CD4-positive, alpha-beta T cell treated with Interleukin-15 for 4 hours (primary cell): ENCODE measurements around the gene MEPCE.
A peak's percentile ranks its signal among the peaks of the same experiment; 100 is the strongest.
"Not testable (repeated sequence)": the region's sequence is repeated elsewhere in the genome, so short reads cannot be mapped to it uniquely, and the experiment has no call there.

Experiments
- DNase-seq: peaks from one replicate; pipeline ENCODE4 v3.0.0-alpha.2; 2020; ENCODE audit warnings: low spot score

Gene MEPCE

DNA sequence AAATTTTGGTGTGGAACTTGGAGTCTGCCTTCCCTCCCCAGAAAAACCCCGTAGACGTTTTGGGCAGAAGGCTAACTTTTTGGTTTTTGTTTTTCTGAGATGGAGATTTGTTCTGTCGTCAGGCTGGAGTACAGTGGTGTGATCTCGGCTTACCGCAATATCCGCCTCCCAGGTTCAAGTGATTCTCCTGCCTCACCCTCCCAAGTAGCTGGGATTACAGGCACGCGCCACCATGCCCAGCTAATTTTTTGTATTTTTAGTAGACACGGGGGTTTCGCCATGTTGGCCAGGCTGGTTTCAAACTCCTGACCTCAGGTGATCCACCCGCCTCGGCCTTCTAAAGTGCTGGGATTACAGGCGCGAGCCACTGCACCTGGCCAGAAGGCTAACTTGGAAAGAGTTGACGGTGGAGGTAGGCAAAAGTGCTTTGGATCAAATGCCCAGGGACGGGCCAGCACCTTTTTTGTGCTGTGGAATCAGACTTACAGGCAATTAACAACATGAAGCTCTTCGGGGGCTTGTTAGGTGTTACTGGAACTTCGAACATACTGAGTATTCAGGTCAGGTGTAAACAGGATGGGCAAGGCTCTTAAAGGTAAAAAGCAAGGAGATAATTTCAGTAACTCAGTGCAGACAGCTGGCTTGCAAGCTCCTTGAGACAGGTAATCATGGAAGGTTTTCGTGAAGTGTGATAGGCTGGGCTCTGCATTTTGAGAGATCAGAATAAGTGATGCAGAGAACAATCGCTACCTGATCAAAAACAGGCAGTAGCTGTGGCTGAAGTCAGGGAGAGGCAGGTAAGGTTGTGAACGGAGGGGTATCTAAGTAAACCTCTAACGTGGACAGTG is 4.9 kb downstream of the MEPCE start:
- DNase-seq, result no peak

DNA sequence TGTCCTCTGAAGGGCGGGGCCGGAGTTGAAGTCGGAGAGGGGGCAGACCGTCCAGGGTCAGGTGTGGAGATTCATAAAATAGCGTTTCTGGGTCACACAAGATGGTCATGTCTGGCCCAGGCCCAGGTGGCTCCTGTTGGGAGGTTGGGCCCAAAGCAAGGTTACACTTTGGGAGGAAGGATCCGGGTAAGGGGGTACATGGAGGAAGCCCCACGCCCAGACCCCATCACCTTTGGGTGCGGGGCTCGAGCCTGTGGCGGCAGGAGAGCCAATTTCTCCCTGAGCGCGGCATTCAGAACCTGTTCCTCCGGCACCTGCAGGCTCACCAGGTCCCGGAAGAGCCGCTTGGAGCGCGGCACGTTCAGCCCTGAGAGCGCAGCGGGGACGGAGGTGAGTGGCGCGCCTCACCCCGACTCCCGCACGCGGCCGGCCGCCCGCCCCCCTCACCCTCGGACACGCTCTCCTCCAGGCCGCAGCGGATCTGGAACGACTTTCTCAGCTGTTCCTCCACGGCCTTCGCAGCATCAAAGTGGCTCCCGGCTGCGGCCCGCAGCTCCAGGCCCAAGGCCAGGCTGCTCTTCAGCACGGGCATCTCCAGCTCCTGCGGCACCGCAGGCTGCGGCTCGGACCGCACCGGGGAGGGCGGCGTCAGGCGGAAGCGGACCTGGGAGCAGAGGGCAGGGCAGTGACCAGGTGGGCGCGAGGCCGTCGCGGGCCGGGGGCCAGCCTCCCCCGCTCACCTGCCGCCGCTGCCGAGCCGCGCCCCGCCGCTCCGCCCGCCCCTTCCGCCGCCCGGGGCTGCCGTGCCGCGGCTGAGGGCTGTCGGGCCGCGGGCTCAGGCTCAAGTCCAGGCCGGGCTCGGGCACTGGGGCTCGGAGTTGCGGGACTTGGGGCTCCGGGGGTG is 6.0 kb downstream of the MEPCE start:
- peak; percentile 41 for DNase-seq

DNA sequence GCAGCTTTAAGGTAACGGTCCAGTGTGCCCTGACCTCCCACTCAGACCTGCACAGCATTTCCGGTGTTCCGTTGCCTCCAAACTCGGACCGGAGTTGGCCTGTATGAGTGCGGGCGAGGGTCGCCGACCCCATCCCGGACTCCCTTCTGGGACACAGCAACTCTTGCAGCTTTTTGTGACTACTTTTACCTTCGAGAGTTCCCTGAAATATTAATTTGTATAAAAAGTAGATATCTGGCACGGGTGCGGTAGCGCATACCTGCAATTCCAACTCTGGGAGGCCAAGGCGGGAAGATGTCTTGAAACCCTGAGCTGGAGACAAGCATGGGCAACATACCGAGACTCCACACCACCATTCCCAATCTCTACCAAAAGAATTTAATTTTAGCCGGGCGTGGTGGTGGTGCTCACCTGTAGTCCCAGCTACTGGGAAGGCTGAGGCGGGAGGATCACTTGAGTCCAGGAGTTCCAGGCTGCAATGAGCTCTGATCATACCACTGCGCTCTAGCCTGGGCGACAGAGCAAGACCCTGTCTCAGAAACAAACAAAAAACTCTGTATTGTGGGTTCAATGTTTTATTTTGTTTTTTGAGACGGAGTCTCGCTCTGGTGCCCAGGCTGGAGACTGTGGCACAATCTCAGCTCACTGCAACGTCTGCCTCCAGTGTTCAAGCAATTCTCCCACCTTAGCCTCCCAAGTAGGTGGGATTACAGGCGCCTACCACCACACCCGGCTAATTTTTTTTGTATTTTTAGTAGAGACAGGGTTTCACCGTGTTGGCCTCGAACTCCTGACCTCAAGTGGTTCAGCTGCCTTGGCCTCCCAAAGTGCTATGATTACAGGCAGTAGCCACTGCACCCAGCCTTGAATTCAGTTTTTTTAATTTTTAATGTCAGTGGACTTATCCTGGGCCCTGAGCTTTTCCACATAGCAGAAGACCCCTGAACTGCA is 7.8 kb downstream of the MEPCE start:
- DNase-seq, result no peak

DNA sequence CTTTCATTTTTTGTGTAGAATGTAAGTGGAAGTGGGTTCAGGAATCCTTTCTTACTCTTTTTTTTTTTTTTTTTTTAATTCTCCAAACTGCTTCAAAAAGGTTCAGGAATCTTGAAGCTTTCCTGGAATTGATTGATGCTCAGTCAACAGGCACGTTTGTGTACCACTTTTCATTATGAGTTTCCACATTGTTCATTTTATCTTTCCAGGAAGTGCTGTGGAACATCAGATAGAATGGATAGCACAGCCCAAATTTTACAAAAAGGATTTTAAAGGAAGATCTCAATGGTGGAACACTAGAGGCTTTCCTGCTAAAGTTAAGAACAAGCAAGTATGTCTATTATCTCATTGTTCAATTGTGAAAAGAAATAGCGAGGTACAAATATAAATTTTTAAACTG is 8.5 kb downstream of the MEPCE start:
- DNase-seq, result no peak

DNA sequence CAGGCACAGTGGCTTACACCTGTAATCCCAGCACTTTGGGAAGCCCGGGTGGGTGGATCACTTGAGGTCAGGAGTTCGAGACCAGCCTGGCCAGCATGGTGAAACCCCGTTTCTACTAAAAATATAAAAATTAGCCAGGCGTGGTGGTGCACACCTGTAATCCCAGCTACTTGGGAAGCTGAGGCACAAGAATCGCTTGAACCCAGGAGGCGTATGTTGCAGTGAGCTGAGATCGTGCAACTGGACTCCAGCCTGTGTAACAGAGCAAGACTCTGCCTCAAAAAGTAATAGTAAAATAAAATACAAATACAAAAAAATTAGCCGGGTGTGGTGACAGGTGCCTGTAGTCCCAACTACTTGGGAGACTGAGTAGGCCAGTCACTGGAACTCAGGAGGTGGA is 9.1 kb downstream of the MEPCE start:
- DNase-seq, result not testable (repeated sequence)

DNA sequence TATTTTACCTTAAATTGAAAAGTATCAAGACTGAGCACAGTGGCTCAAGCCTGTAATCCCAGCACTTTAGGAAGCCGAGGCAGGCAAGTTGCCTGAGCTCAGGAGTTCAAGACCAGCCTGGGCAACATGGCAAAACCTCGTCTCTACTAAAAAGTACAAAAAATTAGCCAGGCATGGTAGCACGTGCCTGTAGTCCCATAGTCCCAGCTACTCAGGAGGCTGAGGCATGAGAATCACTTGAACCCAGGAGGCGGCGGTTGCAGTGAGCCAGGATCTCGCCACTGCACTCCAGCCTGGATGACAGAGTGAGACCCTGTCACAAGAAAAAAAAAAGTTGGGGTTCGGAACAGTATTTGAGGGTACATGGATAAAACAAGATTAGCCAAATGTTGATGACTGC is 9.6 kb downstream of the MEPCE start:
- DNase-seq, result not testable (repeated sequence)

DNA sequence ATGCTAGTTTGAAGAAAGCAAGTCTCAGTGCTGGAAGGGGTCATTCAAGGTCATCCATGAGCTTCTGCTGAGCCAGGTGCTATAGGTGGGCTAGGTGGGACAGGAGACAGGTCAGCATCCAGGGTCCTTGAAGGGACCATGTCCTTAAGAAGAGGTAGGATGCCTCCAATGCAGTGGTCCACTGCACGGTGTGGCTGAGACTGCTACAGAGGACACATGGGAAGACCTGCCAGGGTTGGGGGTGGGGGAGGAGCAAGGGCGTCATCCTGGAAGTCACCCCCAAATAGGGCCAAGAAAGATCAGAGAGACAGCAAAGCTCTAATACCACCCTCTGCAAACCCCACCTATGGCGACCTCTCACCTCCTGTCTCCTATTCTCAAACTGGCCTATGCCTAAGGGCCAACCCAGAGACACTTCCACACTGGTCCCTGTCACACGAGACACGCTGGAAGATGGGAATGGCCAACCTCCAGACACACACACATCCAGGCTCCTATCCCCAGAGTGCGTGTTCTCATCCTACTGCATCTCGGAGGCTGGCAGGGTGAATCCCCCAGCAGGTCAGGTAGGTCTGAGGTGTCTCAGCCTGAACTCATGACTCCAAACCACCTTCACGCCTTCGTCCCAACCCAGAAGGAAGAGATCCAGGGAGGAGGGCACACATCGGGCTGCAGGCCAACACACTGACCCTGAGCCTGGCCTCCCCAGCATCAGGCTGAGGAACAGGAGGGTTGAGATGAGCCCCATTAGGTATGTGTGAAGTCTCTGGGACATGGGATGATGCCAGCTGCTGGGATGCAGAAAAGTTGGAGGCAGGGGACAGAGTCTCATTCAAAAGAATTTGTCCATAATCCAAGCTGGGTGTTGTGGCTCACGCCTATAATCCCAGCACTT is 12.3 kb downstream of the MEPCE start:
- DNase-seq, result no peak

DNA sequence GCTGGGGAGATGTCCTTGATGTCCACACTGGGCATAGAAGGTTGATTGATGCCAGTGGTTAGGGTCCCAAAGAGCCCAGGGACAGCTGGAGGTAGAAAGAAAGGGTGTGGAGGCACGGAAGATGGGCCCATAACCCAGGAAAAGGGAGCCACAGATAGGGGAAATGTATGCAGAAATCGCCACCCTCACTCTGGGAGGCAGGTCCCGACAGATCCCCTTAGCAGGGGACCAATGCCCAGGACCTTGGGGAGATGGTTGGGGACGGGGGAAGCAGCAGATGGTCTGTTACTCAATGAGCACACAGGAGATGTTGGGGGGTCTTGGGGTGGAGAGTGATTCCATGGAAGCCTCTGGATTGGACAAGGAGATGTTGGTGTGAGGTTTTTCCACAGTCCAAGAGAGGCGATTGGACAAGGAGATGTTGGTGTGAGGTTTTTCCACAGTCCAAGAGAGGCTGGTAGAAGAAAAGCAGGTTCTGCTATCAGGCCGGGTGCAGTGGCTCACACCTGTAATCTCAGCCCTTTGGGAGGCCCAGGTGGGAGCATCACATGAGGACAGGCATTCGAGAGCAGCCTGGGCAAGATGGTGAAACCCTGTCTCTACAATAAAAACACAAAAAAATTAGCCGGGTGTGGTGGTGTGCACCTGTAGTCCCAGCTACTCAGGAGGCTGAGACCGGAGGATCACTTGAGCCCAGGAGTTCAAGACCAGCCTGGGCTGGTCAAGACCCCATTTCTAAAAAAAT is 13.6 kb downstream of the MEPCE start:
- no peak for DNase-seq

DNA sequence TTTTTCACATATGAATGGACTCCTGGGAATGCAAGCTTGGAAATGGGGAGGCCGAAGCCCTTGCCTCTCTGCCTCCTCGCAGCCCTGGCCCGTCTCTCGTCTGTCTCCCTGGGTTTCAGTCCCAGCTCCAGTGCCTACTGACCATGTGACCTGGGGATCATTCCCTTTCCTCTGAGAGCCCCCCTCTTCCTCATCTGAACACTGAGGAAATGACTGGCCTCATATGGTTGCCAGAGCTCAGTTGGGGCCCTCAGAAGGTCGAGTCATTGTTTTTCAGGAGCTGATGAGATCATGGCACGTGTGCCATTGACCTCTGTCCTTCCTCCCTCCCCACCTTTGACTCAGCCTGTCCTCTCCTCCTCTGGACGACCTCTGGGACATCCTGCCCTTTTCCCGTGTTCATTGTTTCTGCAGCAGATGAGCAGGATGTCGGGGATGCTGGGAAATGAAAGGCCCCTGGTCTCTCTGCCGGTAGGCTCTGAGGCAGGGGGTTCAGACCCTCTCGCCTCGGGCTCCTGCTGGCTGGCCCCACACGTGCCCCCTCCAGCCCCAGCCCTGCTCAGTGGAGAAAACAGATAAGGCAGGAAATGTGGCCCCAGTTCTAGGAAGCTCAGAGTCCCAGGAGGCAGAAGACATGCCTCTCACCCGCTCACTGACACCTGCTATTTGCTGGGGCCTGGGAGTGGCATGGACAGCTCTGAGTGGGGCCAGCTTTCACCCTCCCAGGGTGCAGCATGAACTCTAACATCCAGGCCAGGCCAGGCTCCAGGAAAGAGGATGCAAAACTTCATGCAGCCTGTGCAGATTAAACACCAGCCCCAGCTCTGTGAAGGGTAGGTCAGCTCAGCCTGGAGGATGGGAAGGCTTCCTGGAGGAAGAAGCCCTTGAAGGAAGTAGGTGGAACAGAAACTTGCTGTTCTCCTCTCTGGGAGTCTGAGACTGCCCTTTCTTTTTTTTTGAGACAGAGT is 15.0 kb downstream of the MEPCE start:
- DNase-seq, result no peak

DNA sequence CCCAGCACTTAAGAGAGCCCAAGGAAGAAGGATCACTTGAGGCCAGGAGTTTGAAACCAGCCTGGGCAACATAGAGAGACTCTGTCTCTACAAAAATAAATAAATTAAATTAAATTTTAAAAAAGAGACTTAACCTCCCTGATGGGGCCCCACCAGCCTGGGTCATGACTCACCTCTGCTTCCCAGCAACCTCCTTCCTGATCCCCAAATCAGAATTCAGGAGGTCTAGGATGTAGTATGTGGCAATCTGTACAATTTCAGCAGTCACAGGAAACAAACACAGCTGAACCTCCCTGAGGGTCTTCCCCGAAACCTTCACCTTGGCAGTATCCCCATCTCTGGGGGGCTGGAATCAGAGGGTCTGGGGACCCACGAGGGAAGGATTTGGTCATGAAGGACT is 16.4 kb downstream of the MEPCE start:
- DNase-seq, result no peak

DNA sequence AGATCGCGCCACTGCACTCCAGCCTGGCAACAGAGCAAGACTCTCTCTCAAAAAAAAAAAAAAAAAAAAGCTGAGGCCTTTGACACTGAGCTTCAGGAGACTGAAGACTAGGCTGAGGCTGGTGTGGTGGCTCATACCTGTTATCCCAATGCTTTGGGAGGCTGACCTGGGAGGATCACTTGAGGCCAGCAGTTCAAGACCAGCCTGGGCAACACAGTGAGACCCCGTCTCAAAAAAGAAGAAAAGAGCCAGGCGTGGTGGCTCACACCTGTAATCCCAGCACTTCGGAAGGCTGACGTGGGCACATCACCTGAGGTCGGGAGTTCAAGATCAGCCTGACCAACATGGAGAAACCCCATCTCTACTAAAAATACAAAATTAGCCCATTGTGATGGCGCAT is 17.7 kb downstream of the MEPCE start:
- not testable (repeated sequence) for DNase-seq

DNA sequence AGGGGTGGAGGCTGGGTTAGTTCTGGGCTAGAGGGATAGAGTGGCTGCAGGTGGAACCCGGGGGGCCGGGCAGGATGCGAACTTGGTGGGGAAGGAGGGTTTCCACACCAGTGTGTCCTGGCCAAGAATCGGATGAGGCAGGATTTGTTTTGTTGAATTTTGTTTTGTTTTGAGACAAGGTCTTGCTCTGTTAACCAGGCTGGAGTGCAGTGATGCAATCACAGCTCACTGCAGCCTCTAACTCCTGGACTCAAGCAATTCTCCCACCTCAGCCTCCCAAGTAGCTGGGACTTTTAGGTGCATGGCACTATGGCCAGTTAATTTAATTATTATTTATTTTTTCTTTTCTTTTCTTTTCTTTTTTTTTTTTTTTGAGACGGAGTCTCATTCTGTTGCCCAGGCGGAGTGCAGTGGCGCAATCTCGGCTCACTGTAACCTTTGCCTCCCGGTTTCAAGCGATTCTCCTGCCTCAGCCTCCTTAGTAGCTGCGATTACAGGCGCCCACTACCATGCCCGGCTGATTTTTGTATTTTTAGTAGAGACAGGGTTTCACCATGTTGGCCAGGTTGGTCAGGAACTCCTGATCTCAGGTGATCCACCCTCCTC is 19.7 kb downstream of the MEPCE start:
- DNase-seq, result no peak

DNA sequence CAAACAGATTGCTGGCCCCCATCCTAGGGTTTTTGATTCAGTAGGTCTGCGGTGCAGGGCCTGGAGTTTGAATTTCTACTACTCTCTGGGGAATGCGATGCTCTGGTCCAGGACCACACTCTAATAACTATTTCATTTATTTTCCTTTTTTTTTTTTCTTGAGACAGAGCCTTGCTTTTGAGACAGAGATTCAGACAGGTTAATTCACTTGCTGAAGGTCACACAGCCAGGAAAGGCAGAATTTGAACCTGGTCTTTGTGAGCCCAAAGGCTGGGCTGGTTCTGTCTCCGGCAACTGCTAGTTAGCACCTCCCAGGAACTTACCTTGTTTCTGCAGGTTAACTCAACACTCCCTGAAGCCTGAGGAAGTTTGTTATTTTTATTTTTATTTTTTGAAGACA is 22.9 kb downstream of the MEPCE start:
- no peak for DNase-seq

DNA sequence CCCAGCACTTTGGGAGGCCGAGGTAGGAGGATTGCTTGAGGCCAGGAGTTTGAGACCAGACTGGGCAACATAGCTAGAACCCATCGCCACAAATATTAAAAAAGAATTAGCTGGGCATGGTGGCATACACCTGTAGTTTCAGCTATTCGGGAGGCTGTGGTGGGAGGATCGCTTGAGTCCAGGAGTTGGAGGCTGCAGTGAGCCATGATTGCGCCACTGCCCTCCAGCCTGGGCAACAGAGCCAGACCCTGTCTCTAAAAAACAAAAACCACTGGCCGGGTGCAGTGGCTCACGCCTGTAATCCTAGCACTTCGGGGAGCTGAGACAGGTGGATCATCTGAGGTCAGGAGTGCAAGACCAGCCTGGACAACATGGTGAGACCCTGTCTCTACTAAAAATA is 24.2 kb downstream of the MEPCE start:
- not testable (repeated sequence) for DNase-seq

DNA sequence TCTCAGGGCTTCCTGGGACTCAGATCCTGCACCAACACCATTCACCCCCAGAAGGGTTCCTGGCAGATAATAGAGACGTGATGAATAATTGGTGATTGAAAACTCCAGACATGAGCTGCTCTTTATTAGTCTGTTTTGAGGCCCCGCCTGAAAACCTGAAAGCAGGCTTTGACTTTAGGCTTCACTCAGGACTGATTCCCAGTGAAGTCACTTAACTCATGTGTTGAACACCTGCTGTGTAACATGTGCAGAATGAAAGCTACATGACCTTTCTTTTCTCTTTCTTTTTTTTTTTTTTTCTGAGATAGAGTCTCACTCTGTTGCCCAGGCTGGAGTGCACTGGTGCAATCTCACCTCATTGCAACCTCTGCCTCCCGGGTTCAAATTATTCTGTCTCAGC is 25.6 kb downstream of the MEPCE start:
- no peak for DNase-seq

DNA sequence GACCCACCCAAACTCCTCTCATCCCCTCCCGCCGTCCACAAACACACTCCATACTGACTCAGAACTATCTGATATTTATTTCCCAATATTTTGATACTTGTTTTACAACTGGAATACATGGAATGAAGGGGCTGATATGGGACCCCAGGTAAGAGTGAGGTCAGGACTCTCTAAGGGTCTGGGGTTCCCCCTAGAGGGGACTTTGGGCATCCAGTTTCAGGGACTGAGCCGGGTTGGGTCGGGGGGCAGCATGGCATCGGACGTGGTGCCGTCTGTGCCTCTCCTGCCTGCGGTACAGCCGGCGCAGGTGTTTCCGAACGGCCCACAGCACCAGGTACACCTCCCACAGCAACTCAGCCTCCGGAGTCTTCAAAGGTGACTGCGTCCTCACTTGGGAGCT is 26.9 kb downstream of the MEPCE start:
- DNase-seq, result no peak

DNA sequence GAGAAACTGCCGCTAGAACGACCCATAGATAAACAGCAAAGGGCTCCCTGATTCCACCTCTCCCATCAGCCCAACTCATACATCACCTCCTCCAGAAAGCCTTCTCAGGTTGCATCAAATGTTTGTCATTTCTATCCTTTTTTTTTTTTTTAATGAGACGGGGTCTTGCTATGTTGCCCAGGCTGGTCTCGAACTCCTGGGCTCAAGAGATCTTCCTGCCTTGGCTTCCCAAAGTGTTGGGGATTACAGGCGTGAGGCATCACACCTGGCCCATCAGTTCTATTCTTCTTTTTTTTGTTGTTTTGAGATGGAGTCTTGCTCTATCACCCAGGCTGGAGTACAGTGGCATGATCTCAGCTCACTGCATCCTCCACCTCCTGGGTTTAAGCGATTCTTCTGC is 27.4 kb downstream of the MEPCE start:
- no peak for DNase-seq

DNA sequence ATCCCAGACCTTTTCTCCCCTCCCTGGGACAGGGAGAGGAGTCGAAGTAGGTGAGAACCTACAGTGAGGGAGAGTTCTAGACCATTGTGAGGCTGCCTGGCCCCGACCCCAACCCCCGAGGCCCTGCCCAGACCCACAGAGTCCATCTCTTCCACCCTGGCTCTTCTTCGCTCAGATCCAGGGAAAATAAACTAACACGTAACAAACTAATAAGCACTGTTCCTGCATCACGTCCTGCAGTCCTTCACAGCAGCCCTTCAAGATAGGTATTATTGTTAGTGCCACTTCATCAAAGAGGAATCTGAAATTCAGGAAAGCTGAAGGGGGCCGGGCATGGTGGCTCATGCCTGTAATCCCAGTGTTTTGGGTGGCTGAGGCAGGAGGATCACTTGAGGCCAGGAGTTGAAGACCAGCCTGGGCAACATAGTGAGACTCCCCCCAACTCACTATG is 34.6 kb downstream of the MEPCE start, which contains the start of gene SPACDR:
Gene SPACDR (minus strand): TSS at position 51 of the 451 bp plus-strand sequence. CDS start 235 bp downstream, outside the sequence.
- no peak for DNase-seq
